Airway epithelial cell (primary cell): ENCODE measurements around the gene MAML1. TPM values are rescaled to one million over a fixed set of nuclear protein-coding genes. Genes with fewer than 3 reads are reported as not detected.

Experiments
- total RNA-seq: library from RNA; depleted of rRNA; stranded (reverse); fragments of >200 nt; gene quantifications from 2 replicates; pipeline ENCODE4 v1.2.3, GENCODE V29; 2015

The MAML1 gene
- 9.4 and 14.7 TPM in 2 replicates for total RNA-seq

GRCh38 chr5:179732412-179732917 is at the start of gene MAML1:
Gene MAML1 (plus strand): TSS chr5:179732822. CDS start chr5:179733113, 291 bp downstream.

GRCh38 chr5:179698935-179699615 is 33.5 kb upstream of the MAML1 start, which contains the start of gene CANX:
Gene CANX (plus strand): TSS chr5:179698967. CDS start chr5:179705682, 6,715 bp downstream.

GRCh38 chr5:179793468-179794139 is 61.0 kb downstream of the MAML1 start, which contains the start of gene LTC4S:
Gene LTC4S (plus strand): TSS chr5:179793986. CDS start chr5:179794081, 95 bp downstream.

GRCh38 chr5:179806250-179807048 is 73.8 kb downstream of the MAML1 start, which contains the start of gene MGAT4B:
Gene MGAT4B (minus strand): TSS chr5:179806866. CDS start chr5:179806583, 283 bp downstream.

GRCh38 chr5:179820483-179821297 is 88.1 kb downstream of the MAML1 start, which contains the start of gene SQSTM1:
Gene SQSTM1 (plus strand): TSS chr5:179820905. CDS start chr5:179820937, 32 bp downstream.

Other genes with a start within 250 kb of the MAML1 start
- 25.5 and 26.7 TPM in 2 replicates for gene RUFY1, start 182.3 kb upstream of the MAML1 start, total RNA-seq
- gene HNRNPH1, start 109.2 kb upstream of the MAML1 start, total RNA-seq: 274 and 292 TPM in 2 replicates
- gene CBY3, start 51.8 kb upstream of the MAML1 start, total RNA-seq: not detected in 2 replicates
- 283 and 325 TPM in 2 replicates for gene CANX, start 33.9 kb upstream of the MAML1 start, total RNA-seq
- 1.4 and 3.8 TPM in 2 replicates for gene LTC4S, start 61.2 kb downstream of the MAML1 start, total RNA-seq
- gene MGAT4B, start 74.0 kb downstream of the MAML1 start, total RNA-seq: 108 and 116 TPM in 2 replicates
- 108 and 113 TPM in 2 replicates for gene SQSTM1, start 88.1 kb downstream of the MAML1 start, total RNA-seq
- 10.9 and 11.8 TPM in 2 replicates for gene MRNIP, start 126.0 kb downstream of the MAML1 start, total RNA-seq
- gene TBC1D9B, start 175.1 kb downstream of the MAML1 start, total RNA-seq: 47.8 and 63.1 TPM in 2 replicates